GM18511 (cell line): ENCODE results near the gene TRABD2B.

ENCODE experiments used
- ATAC-seq: cut with Tn5 transposase; IDR thresholded peaks from one replicate; pipeline ENCODE4 v1.9.1; 2021; ENCODE audit warnings: mild to moderate bottlenecking, moderate library complexity; ENCODE audit not compliant: unreplicated experiment

The TRABD2B gene

DNA sequence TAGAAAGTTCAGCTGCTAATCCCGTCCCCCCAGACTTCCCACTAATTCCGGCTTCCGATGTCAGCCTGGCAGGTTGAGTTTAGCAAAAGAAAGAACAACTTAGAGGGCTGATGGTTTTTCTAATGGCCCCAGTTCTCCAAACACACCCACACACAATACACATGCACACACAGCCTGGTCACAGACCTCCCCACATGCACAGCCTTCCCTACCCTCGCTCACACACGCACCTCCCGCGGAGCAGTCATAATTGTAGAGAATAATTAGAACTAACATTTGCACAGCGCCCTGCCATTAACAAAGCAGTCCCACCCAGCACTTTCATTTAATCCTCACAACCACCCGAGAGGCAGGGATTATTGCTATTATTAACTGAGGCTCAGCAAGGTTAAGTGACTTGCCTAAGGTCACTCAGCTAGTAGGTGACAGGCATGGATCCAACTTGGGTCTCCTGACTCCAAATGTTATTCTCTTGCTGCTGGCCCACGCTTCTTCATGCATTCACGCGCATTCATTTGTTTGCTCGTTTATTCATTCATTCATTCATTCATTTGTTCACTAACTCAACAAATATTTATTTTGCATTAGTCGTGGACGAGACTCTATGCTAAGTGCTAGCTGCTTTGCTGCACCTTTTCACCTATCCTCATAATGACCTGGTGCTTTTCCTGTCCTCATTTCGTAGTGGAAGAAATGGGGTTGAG is 284.4 kb downstream of the TRABD2B start:
- ATAC-seq, result no peak

DNA sequence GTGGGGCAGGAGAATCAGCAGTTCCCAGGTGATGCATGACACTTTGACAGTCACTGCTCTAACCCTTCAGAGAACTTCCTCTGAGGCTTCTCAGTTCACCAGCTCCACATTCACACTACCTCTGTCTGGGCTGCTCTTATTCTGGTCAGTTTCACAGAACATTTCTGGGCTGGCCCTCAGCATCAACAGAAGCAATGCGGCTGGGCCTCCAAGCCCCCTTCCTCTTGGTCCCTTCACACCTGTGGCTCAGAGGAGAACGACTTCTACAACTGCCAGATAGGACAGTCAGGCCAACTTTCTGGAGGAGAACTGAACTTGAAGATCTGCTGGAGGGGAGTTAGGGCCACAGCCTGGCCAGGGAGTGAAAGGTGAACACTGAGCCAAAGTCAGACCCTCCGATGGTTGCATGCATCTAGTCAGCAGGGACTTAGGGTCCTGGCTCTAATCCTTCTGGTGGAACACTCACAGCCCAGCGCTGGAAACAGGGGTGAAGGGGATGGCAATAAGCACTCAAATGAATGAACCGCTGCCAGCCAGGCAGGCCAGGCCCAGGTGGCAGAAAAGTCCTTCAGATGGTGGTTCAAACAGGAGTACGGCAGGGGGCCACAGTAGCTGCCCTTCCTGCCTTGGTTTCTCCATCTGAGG is 285.2 kb downstream of the TRABD2B start:
- no peak for ATAC-seq

DNA sequence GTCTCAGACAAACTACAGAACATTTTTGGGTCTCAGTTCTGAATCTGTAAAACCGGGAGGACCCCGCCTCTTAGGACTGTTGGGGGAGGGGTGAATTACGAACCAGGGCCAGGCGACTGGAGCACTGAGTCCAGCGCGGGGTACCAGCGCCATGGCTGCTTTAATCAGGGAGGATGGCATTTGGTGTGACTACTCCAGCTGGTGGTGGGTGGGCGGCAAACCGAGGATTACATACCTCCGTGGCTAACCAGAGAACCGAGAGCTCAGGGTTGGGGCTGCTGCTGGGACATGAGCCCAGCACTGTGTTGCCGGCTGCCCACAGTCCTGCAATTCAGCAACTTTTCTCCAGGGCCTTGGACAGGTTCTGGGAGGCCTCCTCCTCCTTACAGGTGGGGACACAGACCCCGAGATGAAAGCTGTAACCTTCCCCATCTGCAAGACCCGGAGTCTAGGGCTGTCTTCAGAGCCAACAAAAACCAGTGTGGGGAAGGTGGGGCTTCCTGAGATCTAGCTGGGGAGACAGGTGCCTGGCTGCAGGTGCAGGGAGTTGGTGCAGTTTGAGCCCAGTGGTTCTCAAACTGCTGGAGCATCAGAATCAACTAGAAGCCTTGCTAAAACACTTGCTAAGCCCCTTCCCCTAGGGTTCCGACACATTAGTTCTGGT is 285.9 kb downstream of the TRABD2B start:
- no peak for ATAC-seq
